Common myeloid progenitor, CD34-positive (primary cell): ENCODE measurements around the gene SUSD4.

ENCODE experiments used
- CTCF ChIA-PET: fragments of 350-600 bp; sonication (Branson Sonifier 250); formaldehyde crosslinking; loops from one replicate; lab custom pipeline; 2021; ENCODE audit warnings: antibody characterized with exemption; lab: Charles Lee
- POLR2A ChIA-PET: fragments of 350-600 bp; sonication (Branson Sonifier 250); formaldehyde crosslinking; loops from one replicate; lab custom pipeline; 2021; ENCODE audit warnings: antibody characterized with exemption; lab: Charles Lee
- DNase-seq, 3 donors: peaks; one replicate each; pipeline versions ENCODE4 v3.0.0 to v3.0.0-alpha.2; 2013
- H3K27ac ChIP-seq, 2 experiments: 1 replicate in 1 of 2; 2 replicates in 1 of 2; pipeline ENCODE4 v1.7.0; 2013; ENCODE audit warnings: inconsistent platforms in 2 of 2, low read length in 2 of 2, mild to moderate bottlenecking in 2 of 2, low read depth in 1 of 2, moderate library complexity in 1 of 2; ENCODE audit not compliant: severe bottlenecking in 2 of 2, insufficient read depth in 1 of 2, poor library complexity in 1 of 2
- H3K27me3 ChIP-seq, 5 experiments: replicated peaks in 2 of 5; 1 replicate in 3 of 5; 2 replicates in 2 of 5; pipeline versions ENCODE4 v1.6.1 to v1.7.0; 2013; ENCODE audit warnings: low read length in 4 of 5, mild to moderate bottlenecking in 2 of 5, moderate library complexity in 2 of 5, inconsistent platforms in 1 of 5; ENCODE audit not compliant: insufficient read depth in 5 of 5, control insufficient read depth in 4 of 5
- H3K36me3 ChIP-seq, 4 experiments: 1 replicate in 2 of 4; 2 replicates in 2 of 4; pipeline versions ENCODE4 v1.6.1 to v1.7.0; 2013; ENCODE audit warnings: low read length in 3 of 4, control low read depth in 1 of 4, mild to moderate bottlenecking in 1 of 4; ENCODE audit not compliant: control insufficient read depth in 4 of 4, insufficient read depth in 4 of 4
- H3K4me1 ChIP-seq, 4 experiments: 1 replicate in 3 of 4; 2 replicates in 1 of 4; pipeline versions ENCODE4 v1.6.1 to v1.7.1; 2013; ENCODE audit warnings: low read length in 3 of 4, mild to moderate bottlenecking in 3 of 4, control low read depth in 1 of 4, inconsistent platforms in 1 of 4, moderate library complexity in 1 of 4; ENCODE audit not compliant: control insufficient read depth in 4 of 4, insufficient read depth in 4 of 4; ENCODE audit errors: control extremely low read depth in 1 of 4
- H3K4me3 ChIP-seq, 7 experiments: 1 replicate in 4 of 7; 2 replicates in 3 of 7; pipeline versions ENCODE4 v1.5.1 to v1.7.0; 2013; ENCODE audit warnings: mild to moderate bottlenecking in 7 of 7, low read length in 6 of 7, moderate library complexity in 6 of 7, inconsistent platforms in 2 of 7, low read depth in 2 of 7, control low read depth in 1 of 7; ENCODE audit not compliant: insufficient read depth in 4 of 7, control insufficient read depth in 1 of 7; ENCODE audit errors: extremely low read depth in 1 of 7
- H3K9me3 ChIP-seq, 5 experiments: 1 replicate in 4 of 5; 2 replicates in 1 of 5; pipeline versions ENCODE4 v1.6.1 to v1.7.1; 2013; ENCODE audit warnings: low read length in 4 of 5, mild to moderate bottlenecking in 2 of 5, inconsistent platforms in 1 of 5, low read depth in 1 of 5, moderate library complexity in 1 of 5; ENCODE audit not compliant: control insufficient read depth in 4 of 5, insufficient read depth in 2 of 5; ENCODE audit errors: control extremely low read depth in 1 of 5
- WGBS: methylation state at CpG from one replicate; pipeline ENCODE4 v1.1.5; 2013; ENCODE audit not compliant: insufficient coverage; 5-methylcytosine and 5-hydroxymethylcytosine counted together

SUSD4 gene

DNA sequence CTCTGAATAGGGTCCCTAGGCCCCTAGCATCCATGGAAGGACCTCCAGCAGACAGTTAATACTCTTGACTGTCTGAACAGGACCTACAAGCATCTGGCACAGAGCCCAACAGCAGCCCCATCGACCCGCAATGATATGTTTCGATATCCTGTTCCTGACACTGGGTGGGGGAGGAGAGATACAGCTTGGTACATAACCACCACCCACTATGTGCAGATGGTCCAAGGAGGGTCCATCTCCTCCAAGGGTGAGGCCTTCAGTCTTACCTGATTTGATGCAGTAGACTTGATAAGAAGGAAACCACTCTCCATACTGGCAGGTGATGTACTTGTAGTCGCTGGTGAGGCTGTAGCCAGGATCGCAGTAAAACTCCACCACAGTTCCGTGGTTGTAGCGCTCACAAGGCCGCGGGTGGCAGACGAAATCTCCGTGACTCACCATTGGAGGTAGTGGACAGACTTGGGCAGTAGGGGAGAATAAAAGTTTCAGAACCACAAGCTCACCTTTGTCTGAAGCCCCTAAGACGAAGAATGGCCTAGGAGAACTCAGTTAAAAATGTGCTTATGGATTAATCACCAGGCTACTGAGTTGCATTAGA lies 134.9 kb downstream of the SUSD4 start:
- WGBS, result 98% methylated on average over 8 of the region's 12 CpGs
- Histone ChIP-seq H3K27me3 (no peaks in the 10 kb centered on the region), H3K9me3 (no peaks in the 10 kb centered on the region), H3K36me3 (no peaks in the 10 kb centered on the region), H3K4me3 (no peak overlapping the region), H3K27ac (no peak overlapping the region), H3K4me1 (no peaks in the 10 kb centered on the region)
- ChIA-PET POLR2A (no interaction called here), CTCF (no interaction called here)
- no peak for DNase-seq

DNA sequence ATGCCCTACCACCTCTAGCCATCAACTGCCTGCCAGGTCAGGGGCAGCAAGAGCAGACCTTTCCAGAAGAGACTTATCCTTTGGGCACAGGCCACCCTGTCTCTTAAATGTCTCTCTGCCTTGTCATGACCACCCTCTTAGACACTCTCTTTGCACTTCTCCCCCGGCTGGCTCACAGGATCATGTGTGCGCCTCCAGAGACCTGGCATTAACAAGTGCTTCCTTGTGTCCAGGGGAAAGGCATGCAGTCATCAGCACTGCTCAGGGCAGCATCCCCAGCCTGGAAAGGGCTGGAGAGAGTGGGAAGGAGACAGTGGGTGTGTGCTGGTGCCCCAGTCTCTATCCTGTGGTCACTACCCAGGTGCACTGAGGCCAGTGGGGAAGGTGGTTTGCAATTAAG lies 135.8 kb downstream of the SUSD4 start:
- WGBS, result 83% methylated on average over 2 of the region's 2 CpGs
- no peaks in the 10 kb centered on the region for H3K4me1 ChIP-seq

DNA sequence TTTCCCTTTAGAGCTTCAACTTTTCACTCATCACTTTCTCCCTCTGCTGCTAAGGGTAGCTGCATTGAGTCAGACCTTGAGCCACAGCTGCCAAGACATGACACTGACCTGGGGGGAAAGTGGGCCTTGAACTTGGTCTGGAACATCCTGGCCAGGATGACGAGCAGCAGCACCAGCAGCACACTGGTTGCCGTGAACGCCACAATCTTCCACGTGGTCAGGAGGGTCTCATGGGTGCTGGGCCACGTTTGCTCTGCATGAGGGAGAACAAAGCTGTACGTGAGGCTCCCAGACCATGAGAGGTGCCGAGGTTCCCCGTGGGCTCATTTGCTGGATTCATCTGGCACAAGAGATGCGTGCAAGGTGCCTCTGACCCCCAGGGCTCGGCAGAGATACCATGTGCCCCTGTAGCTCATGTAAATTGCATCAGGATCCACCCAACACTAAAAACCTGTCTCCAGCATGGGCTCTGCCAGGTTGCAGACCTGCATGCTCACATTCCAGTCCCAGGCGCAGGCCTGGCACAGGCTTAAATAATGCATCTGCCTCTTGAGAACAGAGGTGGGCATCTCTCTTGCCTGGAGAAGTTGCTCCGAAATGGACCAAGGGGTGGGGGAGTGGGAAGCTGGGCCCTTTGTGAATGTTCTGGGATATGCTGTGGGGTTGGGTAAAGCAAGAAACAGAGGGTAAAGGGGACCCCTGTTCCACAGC lies 136.3 kb downstream of the SUSD4 start:
- 93% methylated on average over 11 of the region's 12 CpGs for WGBS
- no peaks in the 10 kb centered on the region for H3K27me3 ChIP-seq
- no peaks in the 10 kb centered on the region for H3K36me3 ChIP-seq
- ChIA-PET CTCF (no interaction called here), POLR2A (no interaction called here)
- DNase-seq, result no peak
- H3K4me3 ChIP-seq, result no peak overlapping the region
- H3K4me1 ChIP-seq, result no peaks in the 10 kb centered on the region
- no peak overlapping the region for H3K27ac ChIP-seq
- no peaks in the 10 kb centered on the region for H3K9me3 ChIP-seq

More for the DNA sequence above, 135.8 kb downstream of the SUSD4 start:
- Histone ChIP-seq H3K4me3 (no peak overlapping the region), H3K27me3 (no peaks in the 10 kb centered on the region), H3K27ac (no peak overlapping the region), H3K36me3 (no peaks in the 10 kb centered on the region), H3K9me3 (no peaks in the 10 kb centered on the region)
- DNase-seq, result no peak
- CTCF ChIA-PET, result no interaction called here
- POLR2A ChIA-PET, result no interaction called here

DNA sequence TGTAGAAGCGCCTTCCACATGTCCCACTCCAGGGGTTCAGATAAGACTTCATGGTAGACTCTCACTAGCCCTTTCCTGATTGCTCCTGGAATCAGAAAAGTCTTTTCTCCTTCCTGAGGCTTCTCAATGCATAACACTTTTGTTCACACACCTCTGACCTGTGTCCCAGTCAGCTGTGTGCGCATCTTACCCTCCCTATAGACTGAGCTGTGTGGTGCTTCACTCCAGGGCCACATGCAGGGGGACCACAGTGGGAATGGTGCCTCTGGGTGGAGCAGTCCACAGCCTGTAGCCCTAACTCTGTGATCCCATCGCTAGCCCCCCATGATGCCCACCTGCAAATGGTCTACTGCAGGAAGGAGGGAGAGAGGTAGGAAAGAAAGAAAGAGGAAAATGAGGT lies 136.9 kb downstream of the SUSD4 start:
- ChIA-PET POLR2A (no interaction called here), CTCF (no interaction called here)
- no peak overlapping the region for H3K4me3 ChIP-seq
- H3K27me3 ChIP-seq, result no peaks in the 10 kb centered on the region
- no peaks in the 10 kb centered on the region for H3K36me3 ChIP-seq
- H3K4me1 ChIP-seq, result no peaks in the 10 kb centered on the region
- H3K9me3 ChIP-seq, result no peaks in the 10 kb centered on the region
- no peak for DNase-seq
- 95% methylated on average over 2 of the region's 3 CpGs for WGBS
- H3K27ac ChIP-seq, result no peak overlapping the region

DNA sequence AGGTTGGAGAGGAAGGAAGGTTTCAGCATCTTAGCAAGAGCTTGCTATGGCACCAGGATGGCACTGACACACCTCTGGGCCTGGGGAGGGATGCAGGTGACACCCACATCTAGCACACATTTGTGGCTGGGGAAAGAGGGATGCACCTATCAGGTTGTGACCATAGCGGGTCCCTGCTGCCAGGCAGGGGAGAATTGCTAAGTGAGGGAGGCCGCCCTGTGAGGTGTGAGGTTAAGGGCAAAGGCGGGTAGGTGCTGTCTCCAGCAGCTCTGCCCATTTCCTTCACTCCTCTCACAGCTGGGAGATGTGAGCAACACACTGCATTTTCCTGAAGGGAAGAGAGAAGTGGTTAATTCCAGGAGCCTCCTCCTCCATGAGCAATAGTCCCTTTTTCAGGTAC lies 137.7 kb downstream of the SUSD4 start:
- WGBS, result no CpG with 5 or more reads among the region's 3 CpGs
- no peaks in the 10 kb centered on the region for H3K9me3 ChIP-seq
- H3K36me3 ChIP-seq, result no peaks in the 10 kb centered on the region
- no peak overlapping the region for H3K4me3 ChIP-seq
- H3K27me3 ChIP-seq, result no peaks in the 10 kb centered on the region
- ChIA-PET CTCF (no interaction called here), POLR2A (no interaction called here)
- no peak overlapping the region for H3K27ac ChIP-seq
- no peak for DNase-seq
- no peaks in the 10 kb centered on the region for H3K4me1 ChIP-seq

DNA sequence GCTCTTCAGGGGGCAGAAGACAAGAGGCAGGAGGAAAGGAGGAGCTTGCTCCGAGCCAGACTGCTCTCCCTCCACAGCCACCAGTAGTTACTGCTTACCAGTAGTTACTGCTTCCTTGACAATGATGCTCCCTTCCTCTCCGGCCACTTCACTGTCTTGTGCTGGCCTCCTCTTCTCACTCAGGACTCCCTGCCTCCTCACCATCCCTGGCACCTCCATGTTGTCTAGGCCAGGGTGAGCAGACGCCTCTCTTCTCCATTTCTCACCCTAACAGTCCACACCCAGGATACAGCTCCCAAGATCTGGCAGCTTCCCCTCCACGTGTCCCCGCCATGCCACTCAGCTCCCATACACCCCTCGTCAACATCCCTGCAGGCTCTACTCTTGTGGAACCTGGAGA lies 138.5 kb downstream of the SUSD4 start:
- Histone ChIP-seq H3K36me3 (no peaks in the 10 kb centered on the region), H3K4me3 (no peak overlapping the region), H3K27ac (no peak overlapping the region), H3K27me3 (no peaks in the 10 kb centered on the region), H3K4me1 (no peaks in the 10 kb centered on the region), H3K9me3 (no peaks in the 10 kb centered on the region)
- POLR2A ChIA-PET, result no interaction called here
- 89% methylated on average over 5 of the region's 6 CpGs for WGBS
- no peak for DNase-seq
- CTCF ChIA-PET, result no interaction called here

DNA sequence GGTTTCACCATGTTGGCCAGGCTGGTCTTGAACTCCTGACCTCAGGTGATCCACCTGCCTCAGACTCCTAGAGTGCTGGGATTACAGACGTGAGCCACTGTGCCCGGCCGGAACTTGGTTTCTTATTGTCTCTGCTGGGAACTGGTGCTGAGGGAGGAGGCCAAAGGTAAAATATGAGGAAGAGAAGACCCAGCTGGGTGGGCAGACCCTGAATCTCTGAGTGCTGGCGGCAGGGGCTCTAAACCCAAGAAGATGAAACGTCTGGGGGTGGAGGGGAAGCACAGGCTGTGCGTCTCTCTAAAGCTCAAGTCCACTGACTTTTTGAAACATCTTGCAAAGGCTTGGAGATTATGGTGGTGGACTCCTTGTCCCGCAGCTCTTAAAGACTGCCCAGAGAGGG lies 138.9 kb downstream of the SUSD4 start:
- no peak overlapping the region for H3K27ac ChIP-seq
- H3K9me3 ChIP-seq, result no peaks in the 10 kb centered on the region
- ChIA-PET POLR2A (no interaction called here), CTCF (no interaction called here)
- no peak for DNase-seq
- no peaks in the 10 kb centered on the region for H3K4me1 ChIP-seq
- no peak overlapping the region for H3K4me3 ChIP-seq
- H3K36me3 ChIP-seq, result no peaks in the 10 kb centered on the region
- H3K27me3 ChIP-seq, result no peaks in the 10 kb centered on the region
- 96% methylated on average over 7 of the region's 7 CpGs for WGBS
